Endothelial cell of umbilical vein (primary cell): ENCODE data around the gene BNC2. TPM values are rescaled to one million over a fixed set of nuclear protein-coding genes. Genes with fewer than 3 reads are reported as not detected.

Source experiments
- BruUV-seq: library from RNA; stranded (reverse); fragments of 400-500 nt; replicated peaks from 2 replicates; lab custom pipeline; 2021; lab: Mats Ljungman, UMichigan
- CTCF ChIA-PET: fragments of 300-600, 350-600 bp; sonication (Branson Sonifier 250); formaldehyde crosslinking; loops from one replicate; lab custom pipeline; 2021; ENCODE audit warnings: antibody characterized with exemption, inconsistent platforms; lab: Charles Lee
- POLR2A ChIA-PET: fragments of 300-600, 350-600 bp; sonication (Branson Sonifier 250); formaldehyde crosslinking; loops from one replicate; lab custom pipeline; 2021; ENCODE audit warnings: antibody characterized with exemption, inconsistent platforms; lab: Charles Lee
- DNase-seq: peaks from one replicate; pipeline ENCODE4 v3.0.0-alpha.2; 2011; ENCODE audit warnings: low read depth, low spot score
- FAIRE-seq: peaks from 2 replicates; lab custom pipeline; 2011; peaks lifted over from hg19 to GRCh38; lab: Jason Lieb, UNC
- H2AFZ ChIP-seq: 2 replicates; pipeline ENCODE4 v1.6.0; 2012; ENCODE audit warnings: low read depth, low read length, control low read depth, inconsistent platforms
- H3K27ac ChIP-seq: 2 replicates; pipeline ENCODE4 v1.5.1; 2011; ENCODE audit warnings: low read depth, mild to moderate bottlenecking, control low read depth, low read length, moderate library complexity; ENCODE audit not compliant: insufficient read depth
- H3K27me3 ChIP-seq, 2 experiments: 2 replicates each; pipeline versions ENCODE4 v1.6.0 to v1.6.1; 2011; ENCODE audit warnings: low read length in 2 of 2, mixed read lengths in 1 of 2; ENCODE audit not compliant: control insufficient read depth in 2 of 2, insufficient read depth in 2 of 2
- H3K36me3 ChIP-seq, 2 experiments: 2 replicates in 1 of 2; 3 replicates in 1 of 2; pipeline ENCODE4 v1.5.1; 2011; ENCODE audit warnings: low read length in 2 of 2, mild to moderate bottlenecking in 1 of 2, moderate library complexity in 1 of 2; ENCODE audit not compliant: control insufficient read depth in 2 of 2, insufficient read depth in 2 of 2; ENCODE audit errors: extremely low read depth in 1 of 2
- H3K4me1 ChIP-seq: 3 replicates; pipeline ENCODE4 v1.5.1; 2011; ENCODE audit warnings: mild to moderate bottlenecking, low read length; ENCODE audit not compliant: control insufficient read depth, insufficient read depth; ENCODE audit errors: extremely low read depth
- H3K4me2 ChIP-seq: 2 replicates; pipeline ENCODE4 v1.6.1; 2011; ENCODE audit warnings: low read length, control low read depth, mixed read lengths; ENCODE audit not compliant: insufficient read depth
- H3K4me3 ChIP-seq, 3 experiments: fragments of 200-600 bp in 1 of 3; sonication (generic), shearing (Covaris generic) in 1 of 3; replicated peaks in 1 of 3; 2 replicates each; pipeline ENCODE4 v1.5.1; 2011 to 2016; ENCODE audit warnings: control low read depth in 3 of 3, low read length in 3 of 3, mild to moderate bottlenecking in 2 of 3, inconsistent platforms in 1 of 3, low read depth in 1 of 3, moderate library complexity in 1 of 3; ENCODE audit not compliant: insufficient read depth in 1 of 3
- H3K79me2 ChIP-seq: 2 replicates; pipeline ENCODE4 v1.6.0; 2012; ENCODE audit warnings: low read length, inconsistent platforms; ENCODE audit not compliant: control insufficient read depth, insufficient read depth
- H3K9ac ChIP-seq: replicated peaks from 2 replicates; pipeline ENCODE3; 2011; ENCODE audit warnings: low read length, control low read depth; ENCODE audit not compliant: insufficient read depth; ENCODE audit errors: extremely low read depth
- H3K9me1 ChIP-seq: replicated peaks from 3 replicates; pipeline ENCODE4 v1.6.0; 2011; ENCODE audit warnings: mild to moderate bottlenecking, low read length; ENCODE audit not compliant: control insufficient read depth, insufficient read depth; ENCODE audit errors: extremely low read depth
- H3K9me3 ChIP-seq: replicated peaks from 2 replicates; pipeline ENCODE4 v1.5.1; 2012; ENCODE audit warnings: low read length, inconsistent platforms; ENCODE audit not compliant: control insufficient read depth, insufficient read depth
- H4K20me1 ChIP-seq: replicated peaks from 2 replicates; pipeline ENCODE3; 2011; ENCODE audit warnings: mild to moderate bottlenecking, low read length; ENCODE audit not compliant: control insufficient read depth, insufficient read depth; ENCODE audit errors: extremely low read depth
- EZH2 ChIP-seq: IDR thresholded peaks from 2 replicates; pipeline ENCODE4 v1.6.1; 2012; ENCODE audit warnings: borderline replicate concordance, low read depth, mild to moderate bottlenecking, moderate library complexity, low read length, inconsistent platforms; ENCODE audit not compliant: severe bottlenecking
- FOS ChIP-seq: IDR thresholded peaks from 2 replicates; pipeline ENCODE4 v1.6.1; 2011; ENCODE audit warnings: mild to moderate bottlenecking, low read length, moderate library complexity, borderline replicate concordance; ENCODE audit not compliant: insufficient read depth
- GATA2 ChIP-seq: IDR thresholded peaks from 2 replicates; pipeline ENCODE4 v1.7.0; 2011; ENCODE audit warnings: low read depth, mild to moderate bottlenecking, moderate library complexity, mixed read lengths, low read length; ENCODE audit not compliant: insufficient read length, insufficient read depth
- JUN ChIP-seq: IDR thresholded peaks from 2 replicates; pipeline ENCODE4 v1.6.1; 2011; ENCODE audit warnings: borderline replicate concordance, low read depth; ENCODE audit not compliant: insufficient read length, insufficient read depth
- MYC ChIP-seq: IDR thresholded peaks from one replicate; pipeline ENCODE4 v1.6.1; 2011; ENCODE audit warnings: mild to moderate bottlenecking, low read depth, low read length
- POLR2A ChIP-seq: IDR thresholded peaks from 2 replicates; pipeline ENCODE4 v1.6.1; 2012; ENCODE audit warnings: low read depth, mild to moderate bottlenecking, control low read depth, low read length
- POLR2AphosphoS5 ChIP-seq: IDR thresholded peaks from 2 replicates; pipeline ENCODE4 v1.6.1; 2012; ENCODE audit warnings: low read depth, mild to moderate bottlenecking, control low read depth, low read length, moderate library complexity; ENCODE audit not compliant: insufficient read depth
- dilution Hi-C: fragments of 300-500 bp; cut with MboI; formaldehyde crosslinking; loops from one replicate; pipeline ENCODE4 v1.15.0; 2019; ENCODE audit warnings: low sequenced_read_pairs; ENCODE audit not compliant: extremely low pct_ligation_motif_present
- intact Hi-C: fragments of 100-400 bp; cut with micrococcal nuclease; formaldehyde crosslinking; loops from one replicate; pipeline ENCODE4 v1.10.0; 2022
- polyA plus RNA-seq, 4 experiments: library from polyadenylated mRNA; depleted of rRNA in 3 of 4; stranded (reverse) in 3 of 4; unstranded in 1 of 4; fragments of >200 nt; gene quantifications; 2 replicates each; pipeline versions ENCODE4 v1.2.1 to v1.2.3, GENCODE V29; 2011 to 2012; ENCODE audit warnings: missing spikeins in 1 of 4
- total RNA-seq: library from RNA; stranded (reverse); gene quantifications from 2 replicates; pipeline ENCODE4 v1.2.3, GENCODE V29; 2021
- TF ChIP-seq, protein P1 (sequence below), 2 donors: IDR thresholded peaks; 1 replicate in 1 of 2; 2 replicates in 1 of 2; pipeline ENCODE4 v1.5.1; 2011; ENCODE audit warnings: low read length in 2 of 2, mild to moderate bottlenecking in 2 of 2, moderate library complexity in 2 of 2, control low read depth in 1 of 2, inconsistent platforms in 1 of 2, low read depth in 1 of 2; ENCODE audit not compliant: insufficient read depth in 1 of 2; ENCODE audit errors: extremely low read depth in 1 of 2
- TF ChIP-seq, protein P2 (sequence below): IDR thresholded peaks from 2 replicates; pipeline ENCODE4 v1.6.1; 2011; ENCODE audit not compliant: insufficient read depth, insufficient read length

Gene BNC2
- total and polyA plus RNA-seq, 2 donors (not counting 3 experiments of a cell fraction or from before 2014, with no cell fraction given): 12.1 to 34.3 TPM

DNA sequence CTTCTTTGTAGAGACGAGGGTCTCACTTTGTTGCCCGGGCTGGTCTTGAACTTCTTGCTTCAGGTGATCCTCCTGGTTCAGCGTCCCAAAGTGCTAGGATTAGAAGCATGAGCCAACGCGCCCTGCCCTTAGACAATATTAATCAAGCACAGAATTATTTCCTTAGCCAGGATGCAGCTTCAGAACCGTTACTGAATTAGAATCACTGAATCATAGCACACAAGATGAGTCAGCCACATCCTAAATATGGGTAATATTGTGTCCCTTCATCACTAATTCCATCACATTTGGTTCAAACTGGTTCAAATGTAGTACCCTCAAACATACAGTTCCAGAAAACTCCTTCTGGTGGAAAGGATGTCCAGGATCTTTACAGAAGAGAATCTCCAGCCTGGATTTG lies 82.7 kb downstream of the BNC2 start:
- POLR2A ChIA-PET: no interaction called here

DNA sequence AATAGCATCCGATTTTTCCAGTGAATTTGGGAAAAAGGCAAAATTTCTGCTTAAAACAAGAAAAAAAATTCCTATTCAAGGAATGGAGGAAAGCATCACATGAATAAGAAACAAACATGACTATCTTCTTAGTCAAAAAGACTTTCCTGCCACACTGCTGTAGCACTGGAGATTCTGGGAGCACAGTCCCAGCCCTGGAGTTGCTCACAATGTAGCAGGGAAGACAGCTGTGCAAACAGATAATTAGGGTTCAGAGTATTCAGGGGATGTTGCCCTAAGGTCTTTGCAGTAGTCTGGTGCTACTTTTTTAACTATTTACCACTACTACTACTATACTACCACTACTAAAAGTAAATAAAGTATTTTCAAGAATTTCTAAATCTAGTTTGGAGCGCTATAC lies 86.5 kb downstream of the BNC2 start:
- POLR2A ChIA-PET: no interaction called here
- H3K79me2 ChIP-seq: no peaks in the 10 kb centered on the region
- no peak for FAIRE-seq
- no peak overlapping the region for H3K4me2 ChIP-seq
- H4K20me1 ChIP-seq: no peaks in the 10 kb centered on the region
- H3K27ac ChIP-seq: no peak overlapping the region
- H3K27me3 ChIP-seq: no peaks in the 10 kb centered on the region
- H3K4me1 ChIP-seq: no peaks in the 10 kb centered on the region
- H3K4me3 ChIP-seq: no peak overlapping the region
- TF ChIP-seq MYC: no peak
- TF ChIP-seq POLR2AphosphoS5: no peak
- TF ChIP-seq GATA2: no peak
- no peak for TF ChIP-seq JUN
- TF ChIP-seq, protein P1, sequence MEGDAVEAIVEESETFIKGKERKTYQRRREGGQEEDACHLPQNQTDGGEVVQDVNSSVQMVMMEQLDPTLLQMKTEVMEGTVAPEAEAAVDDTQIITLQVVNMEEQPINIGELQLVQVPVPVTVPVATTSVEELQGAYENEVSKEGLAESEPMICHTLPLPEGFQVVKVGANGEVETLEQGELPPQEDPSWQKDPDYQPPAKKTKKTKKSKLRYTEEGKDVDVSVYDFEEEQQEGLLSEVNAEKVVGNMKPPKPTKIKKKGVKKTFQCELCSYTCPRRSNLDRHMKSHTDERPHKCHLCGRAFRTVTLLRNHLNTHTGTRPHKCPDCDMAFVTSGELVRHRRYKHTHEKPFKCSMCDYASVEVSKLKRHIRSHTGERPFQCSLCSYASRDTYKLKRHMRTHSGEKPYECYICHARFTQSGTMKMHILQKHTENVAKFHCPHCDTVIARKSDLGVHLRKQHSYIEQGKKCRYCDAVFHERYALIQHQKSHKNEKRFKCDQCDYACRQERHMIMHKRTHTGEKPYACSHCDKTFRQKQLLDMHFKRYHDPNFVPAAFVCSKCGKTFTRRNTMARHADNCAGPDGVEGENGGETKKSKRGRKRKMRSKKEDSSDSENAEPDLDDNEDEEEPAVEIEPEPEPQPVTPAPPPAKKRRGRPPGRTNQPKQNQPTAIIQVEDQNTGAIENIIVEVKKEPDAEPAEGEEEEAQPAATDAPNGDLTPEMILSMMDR (IDR thresholded peaks at IDR 0.05; ENCODE audit: extremely low read depth in 1 of 2, insufficient read depth in 1 of 2, low read depth in 1 of 2, low read length in 2 of 2): no peak
- no peak for TF ChIP-seq POLR2A
- TF ChIP-seq, protein P2, sequence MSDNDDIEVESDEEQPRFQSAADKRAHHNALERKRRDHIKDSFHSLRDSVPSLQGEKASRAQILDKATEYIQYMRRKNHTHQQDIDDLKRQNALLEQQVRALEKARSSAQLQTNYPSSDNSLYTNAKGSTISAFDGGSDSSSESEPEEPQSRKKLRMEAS: no peak
- TF ChIP-seq EZH2: no peak
- no peak for TF ChIP-seq FOS
- no peak for DNase-seq
- no peaks in the 10 kb centered on the region for H3K9me3 ChIP-seq
- CTCF ChIA-PET: no interaction called here
- intact Hi-C loops (no loop called here), dilution Hi-C loops (no loop called here)
- H3K9ac ChIP-seq: no peak overlapping the region
- H2AFZ ChIP-seq: no peak overlapping the region
- no peaks in the 10 kb centered on the region for H3K9me1 ChIP-seq
- no TSS peak for BruUV-seq
- no peaks in the 10 kb centered on the region for H3K36me3 ChIP-seq

More for the DNA sequence above, 82.7 kb downstream of the BNC2 start:
- Histone ChIP-seq H3K79me2 (no peaks in the 10 kb centered on the region), H4K20me1 (no peaks in the 10 kb centered on the region), H3K9ac (no peak overlapping the region), H2AFZ (no peak overlapping the region), H3K27ac (no peak overlapping the region), H3K4me2 (no peak overlapping the region), H3K4me3 (no peak overlapping the region), H3K9me3 (no peaks in the 10 kb centered on the region), H3K27me3 (no peaks in the 10 kb centered on the region), H3K4me1 (no peaks in the 10 kb centered on the region), H3K36me3 (no peaks in the 10 kb centered on the region), H3K9me1 (no peaks in the 10 kb centered on the region)
- dilution Hi-C loops: no loop called here
- BruUV-seq: no TSS peak
- intact Hi-C loops: no loop called here
- FAIRE-seq (peak; percentile 57), DNase-seq (peak; percentile 4)
- TF ChIP-seq POLR2A (no peak), FOS (peak; percentile 71), POLR2AphosphoS5 (no peak)
- CTCF ChIA-PET: interaction anchor here (0.6 to 1.6 kb wide), 2 partner anchors 10 to 14 kb away, joined by 3 to 7 read pairs; no protein-coding TSS in a partner anchor
